Adrenal gland (tissue), 19 donors: ENCODE results near the gene KIF16B. TPM values are rescaled to one million over a fixed set of nuclear protein-coding genes. Genes with fewer than 3 reads are reported as not detected.

Experiments
- DNase-seq, 7 donors: peaks; one replicate each; pipeline ENCODE4 v3.0.0-alpha.2; 2019 to 2020
- H3K27ac ChIP-seq, 5 donors: fragments of 200-600 bp; sonication (generic) in 4 of 5; 1 replicate in 3 of 5; 2 replicates in 2 of 5; pipeline versions ENCODE4 v1.5.1 to v1.8.0; 2016 to 2020; ENCODE audit warnings: mild to moderate bottlenecking in 1 of 5
- H3K27me3 ChIP-seq: fragments of 200-600 bp; 2 replicates; pipeline ENCODE4 v1.8.0; 2021
- H3K36me3 ChIP-seq, 2 donors: fragments of 200-600 bp; replicated peaks in 1 of 2; 1 replicate in 1 of 2; 2 replicates in 1 of 2; pipeline versions ENCODE4 v1.5.1 to v1.8.0; 2018 to 2022
- H3K4me1 ChIP-seq, 2 donors: fragments of 200-600 bp; replicated peaks in 1 of 2; 1 replicate in 1 of 2; 2 replicates in 1 of 2; pipeline versions ENCODE4 v1.5.1 to v1.8.0; 2018 to 2021
- H3K4me3 ChIP-seq, 4 donors: fragments of 200-600 bp; sonication (generic) in 3 of 4; one replicate each; pipeline ENCODE4 v1.5.1; 2016 to 2018
- H3K9me3 ChIP-seq, 3 donors: fragments of 200-600 bp; sonication (generic) in 1 of 3; replicated peaks in 1 of 3; 1 replicate in 2 of 3; 2 replicates in 1 of 3; pipeline versions ENCODE4 v1.5.1 to v1.8.0; 2016 to 2021
- CTCF ChIP-seq, 6 experiments: fragments of 450-650 bp in 4 of 6; fragments of 200-600 bp in 2 of 6; sonication (generic) in 1 of 6; IDR thresholded peaks; 1 replicate in 5 of 6; 2 replicates in 1 of 6; pipeline versions ENCODE4 v1.5.1 to v1.8.0; 2016 to 2021; ENCODE audit warnings: antibody characterized with exemption in 6 of 6, mild to moderate bottlenecking in 2 of 6, moderate library complexity in 1 of 6
- POLR2A ChIP-seq, 2 donors: fragments of 450-650 bp; IDR thresholded peaks; one replicate each; pipeline ENCODE4 v1.6.1; 2017; ENCODE audit warnings: antibody characterized with exemption in 2 of 2, mild to moderate bottlenecking in 2 of 2, moderate library complexity in 1 of 2
- WGBS, 4 donors: extraction: QIAGEN DNeasy Blood & Tissue Kit in 2 of 4; methylation state at CpG; one replicate each; pipeline versions ENCODE4 v1.1.5 to v1.1.7; 2013 to 2017; 5-methylcytosine and 5-hydroxymethylcytosine counted together
- intact Hi-C, 2 donors: fragments of 100-400 bp; cut with DNase I; formaldehyde crosslinking; loops; one replicate each; pipeline versions ENCODE4 v1.14.1 to v1.15.0; 2022 to 2023
- long read RNA-seq, 10 donors: library from polyadenylated mRNA in 3 of 10; unstranded in 2 of 10; stranded (forward) in 1 of 10; transcript quantifications; one replicate each; pipeline ENCODE4 v2.0.0 and lab custom pipeline, GENCODE V29; 2021 to 2026
- polyA plus RNA-seq, 3 donors: library from polyadenylated mRNA; stranded (reverse); fragments of 200-250 nt in 2 of 3; fragments of 350-450 nt in 1 of 3; fragmentation: Illumina TruSeq in 1 of 3; extraction: RNeasy Lipid Tissue Mini Kit (QIAGEN cat#74804) in 1 of 3; gene quantifications; one replicate each; pipeline ENCODE4 v1.2.3, GENCODE V29; 2013 to 2014
- total RNA-seq, 9 donors: library from RNA; depleted of rRNA in 4 of 9; stranded (reverse); fragments of >200 nt in 4 of 9; fragments of 120-200 nt in 1 of 9; fragmentation: NEBNext Ultra II Directional in 1 of 9; extraction: Animal tissue kit (Norgen Biotek cat#: 25700) in 1 of 9; gene quantifications; one replicate each; pipeline versions ENCODE4 v1.1.0 to v1.2.4, GENCODE V29; 2013 to 2023
- donor health status: healthy with polysubstance abuse.
- donor health status: Bipolar disorder and iron deficiency.
- donor health status: DM: yes; HTN: yes; CAD: no.
- donor health status: DM: no; HTN: no; CAD: no.
- donor health status: DM: no; HTN: no; CAD: no.
- donor health status: DM: yes; HTN: yes; CAD: no.

The KIF16B gene, protein sequence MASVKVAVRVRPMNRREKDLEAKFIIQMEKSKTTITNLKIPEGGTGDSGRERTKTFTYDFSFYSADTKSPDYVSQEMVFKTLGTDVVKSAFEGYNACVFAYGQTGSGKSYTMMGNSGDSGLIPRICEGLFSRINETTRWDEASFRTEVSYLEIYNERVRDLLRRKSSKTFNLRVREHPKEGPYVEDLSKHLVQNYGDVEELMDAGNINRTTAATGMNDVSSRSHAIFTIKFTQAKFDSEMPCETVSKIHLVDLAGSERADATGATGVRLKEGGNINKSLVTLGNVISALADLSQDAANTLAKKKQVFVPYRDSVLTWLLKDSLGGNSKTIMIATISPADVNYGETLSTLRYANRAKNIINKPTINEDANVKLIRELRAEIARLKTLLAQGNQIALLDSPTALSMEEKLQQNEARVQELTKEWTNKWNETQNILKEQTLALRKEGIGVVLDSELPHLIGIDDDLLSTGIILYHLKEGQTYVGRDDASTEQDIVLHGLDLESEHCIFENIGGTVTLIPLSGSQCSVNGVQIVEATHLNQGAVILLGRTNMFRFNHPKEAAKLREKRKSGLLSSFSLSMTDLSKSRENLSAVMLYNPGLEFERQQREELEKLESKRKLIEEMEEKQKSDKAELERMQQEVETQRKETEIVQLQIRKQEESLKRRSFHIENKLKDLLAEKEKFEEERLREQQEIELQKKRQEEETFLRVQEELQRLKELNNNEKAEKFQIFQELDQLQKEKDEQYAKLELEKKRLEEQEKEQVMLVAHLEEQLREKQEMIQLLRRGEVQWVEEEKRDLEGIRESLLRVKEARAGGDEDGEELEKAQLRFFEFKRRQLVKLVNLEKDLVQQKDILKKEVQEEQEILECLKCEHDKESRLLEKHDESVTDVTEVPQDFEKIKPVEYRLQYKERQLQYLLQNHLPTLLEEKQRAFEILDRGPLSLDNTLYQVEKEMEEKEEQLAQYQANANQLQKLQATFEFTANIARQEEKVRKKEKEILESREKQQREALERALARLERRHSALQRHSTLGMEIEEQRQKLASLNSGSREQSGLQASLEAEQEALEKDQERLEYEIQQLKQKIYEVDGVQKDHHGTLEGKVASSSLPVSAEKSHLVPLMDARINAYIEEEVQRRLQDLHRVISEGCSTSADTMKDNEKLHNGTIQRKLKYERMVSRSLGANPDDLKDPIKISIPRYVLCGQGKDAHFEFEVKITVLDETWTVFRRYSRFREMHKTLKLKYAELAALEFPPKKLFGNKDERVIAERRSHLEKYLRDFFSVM (N-terminal part only)
- 100 to 1,000 TPM in 1 of 9 donors, 10 to 100 TPM in 8; 16.4 to 104 (median 36.5) TPM for total RNA-seq
- 100 to 1,000 TPM in 1 of 3 donors, 10 to 100 TPM in 1, 1 to 10 TPM in 1; 8.6 to 113 (median 22.8) TPM for polyA plus RNA-seq
- long read RNA-seq, donor 1 = 0 reads
- long read RNA-seq, donor 2 = 0 reads
- long read RNA-seq, donor 3 = 0 reads
- long read RNA-seq, donor 4, partial matches to known transcripts = 15 of 18 reads
- long read RNA-seq, donor 4, other reads (novel, unspliced or antisense) = 3 of 18 reads
- long read RNA-seq, donor 5, full-length matches to known transcripts = 23 of 47 reads
- long read RNA-seq, donor 5, partial matches to known transcripts = 15 of 47 reads
- long read RNA-seq, donor 5, other reads (novel, unspliced or antisense) = 9 of 47 reads
- long read RNA-seq, donor 6, partial matches to known transcripts = 19 of 24 reads
- long read RNA-seq, donor 6, other reads (novel, unspliced or antisense) = 5 of 24 reads
- long read RNA-seq, donor 7 = 0 reads
- long read RNA-seq, donor 8 = 0 reads
- long read RNA-seq, donor 9 = 0 reads
- long read RNA-seq, donor 10, full-length matches to known transcripts = 1 of 1 reads
- long read RNA-seq, donor 10, partial matches to known transcripts = 0 of 1 reads
- long read RNA-seq, donor 10, other reads (novel, unspliced or antisense) = 0 of 1 reads

GRCh38 chr20:16573001-16573965 lies at the start of gene KIF16B:
Gene KIF16B (minus strand): TSS chr20:16573448. CDS start chr20:16573275, 173 bp downstream.
- 9 to 44% (median 20%) methylated on average over 14 to 65 of the region's 65 CpGs for WGBS, 4 donors
- peak; percentile 90 to 96 (median 95) for DNase-seq

DNA sequence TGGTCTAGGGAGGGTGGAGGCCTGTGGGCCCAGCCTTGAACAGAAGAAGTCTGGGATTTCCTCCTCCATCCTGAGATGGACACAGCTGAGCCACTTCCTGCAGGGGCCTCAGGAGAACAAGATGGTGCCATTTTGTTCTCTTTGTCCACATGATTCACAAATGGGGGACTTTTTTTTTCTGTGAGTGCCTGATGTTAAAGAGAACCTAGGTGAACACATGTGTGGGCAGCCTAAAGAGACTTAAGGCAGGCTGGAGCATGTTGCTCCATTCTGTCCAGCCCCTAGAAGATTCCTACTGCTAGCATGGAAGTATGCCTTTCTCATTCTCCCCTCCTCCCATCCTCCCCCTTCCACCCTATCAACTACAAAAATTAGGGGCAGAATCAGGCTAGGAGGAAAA lies 49.3 kb upstream of the KIF16B start:
- Histone ChIP-seq H3K27ac (no peak overlapping the region), H3K9me3 (no peaks in the 10 kb centered on the region), H3K4me1 (no peaks in the 10 kb centered on the region), H3K27me3 (no peaks in the 10 kb centered on the region), H3K4me3 (no peak overlapping the region), H3K36me3 (no peaks in the 10 kb centered on the region)
- TF ChIP-seq CTCF (IDR thresholded peaks at IDR 0.05) (no peak), POLR2A (IDR thresholded peaks at IDR 0.05) (no peak)
- no peak for DNase-seq
- intact Hi-C loops = no loop called here

More at GRCh38 chr20:16573001-16573965, at the start of gene KIF16B:
- Histone ChIP-seq H3K4me3 (peak within 1 kb of the TSS in 3 of 4 donors; percentile 66 to 86 (median 74)), H3K4me1 (peaks cover 0 to 48% of the 10 kb centered on the region in 2 donors), H3K36me3 (no peaks in the 10 kb centered on the region), H3K9me3 (no peaks in the 10 kb centered on the region), H3K27me3 (no peaks in the 10 kb centered on the region), H3K27ac (peak within 1 kb of the TSS; percentile 23 to 91 (median 78))
- intact Hi-C loops = no loop called here
- peak; percentile 65 to 89 for TF ChIP-seq POLR2A (IDR thresholded peaks at IDR 0.05)
- TF ChIP-seq CTCF (IDR thresholded peaks at IDR 0.05) = peak in 1 of 6 experiments; percentile 43
